OCI-LY1 (cell line): ENCODE data around the gene SUPT16H.

Source experiments
- CTCF ChIP-seq: fragments of 200-600 bp; sonication (generic), shearing (Covaris generic); IDR thresholded peaks from 2 replicates; pipeline ENCODE4 v1.5.1; 2017; ENCODE audit warnings: mild to moderate bottlenecking, antibody characterized with exemption, low read length, moderate library complexity, mixed read lengths
- EZH2 ChIP-seq: fragments of 200-600 bp; sonication (generic), shearing (Covaris generic); IDR thresholded peaks from 2 replicates; pipeline ENCODE4 v1.8.0; 2017; ENCODE audit warnings: borderline replicate concordance, mixed run types, mild to moderate bottlenecking, antibody characterized with exemption, low read length, moderate library complexity, mixed read lengths

GRCh38 chr14:21385188-21385904 lies 1.5 kb upstream of the SUPT16H start:
- TF ChIP-seq CTCF, result no peak
- TF ChIP-seq EZH2, result no peak
